Activated B cell treated with CpG ODN at 0.5 μM for 24 hours (primary cell): ENCODE data around the gene TFB2M. TPM values are rescaled to one million over a fixed set of nuclear protein-coding genes. Genes with fewer than 3 reads are reported as not detected.

Source experiments
- ATAC-seq: fragments of 200-7000 bp; cut with Tn5 transposase; one replicate; pipeline ENCODE4 v1.10.0; 2021; ENCODE audit warnings: low read depth, mild to moderate bottlenecking, moderate library complexity
- CTCF ChIA-PET: fragments of 350-600 bp; sonication (Branson Sonifier 250); formaldehyde crosslinking; loops from one replicate; lab custom pipeline; 2021; ENCODE audit warnings: antibody characterized with exemption; lab: Charles Lee
- POLR2A ChIA-PET: fragments of 350-600 bp; sonication (Branson Sonifier 250); formaldehyde crosslinking; loops from one replicate; lab custom pipeline; 2021; ENCODE audit warnings: antibody characterized with exemption; lab: Charles Lee
- DNase-seq: peaks from one replicate; pipeline ENCODE4 v3.0.0; 2022
- H3K27ac Mint-ChIP-seq: one replicate; pipeline ENCODE4 v1.8.0; 2020; ENCODE audit warnings: mixed read lengths
- H3K27me3 Mint-ChIP-seq: one replicate; pipeline ENCODE4 v1.8.0; 2021; ENCODE audit warnings: mixed read lengths
- H3K36me3 Mint-ChIP-seq: one replicate; pipeline ENCODE4 v1.8.0; 2021; ENCODE audit warnings: low read depth, mixed read lengths
- H3K4me1 Mint-ChIP-seq: one replicate; pipeline ENCODE4 v1.8.0; 2021; ENCODE audit warnings: mixed read lengths
- H3K4me3 Mint-ChIP-seq: one replicate; pipeline ENCODE4 v1.8.0; 2020; ENCODE audit warnings: mild to moderate bottlenecking, mixed read lengths
- H3K9me3 Mint-ChIP-seq: one replicate; pipeline ENCODE4 v1.8.0; 2020; ENCODE audit warnings: mixed read lengths
- intact Hi-C: fragments of 100-400 bp; cut with micrococcal nuclease; formaldehyde crosslinking; loops from one replicate; pipeline ENCODE4 v1.15.1; 2024
- total RNA-seq: library from RNA; stranded (reverse); gene quantifications from 2 replicates; pipeline ENCODE4 v1.2.3, GENCODE V29; 2022
- TF ChIP-seq, protein P1 (sequence below): fragments of 200-600 bp; IDR thresholded peaks from one replicate; pipeline ENCODE4 v1.8.0; 2022; ENCODE audit warnings: antibody characterized with exemption, mild to moderate bottlenecking

TFB2M gene
- total RNA-seq, 1 donor from 2014 or later, result 18.3 TPM

DNA sequence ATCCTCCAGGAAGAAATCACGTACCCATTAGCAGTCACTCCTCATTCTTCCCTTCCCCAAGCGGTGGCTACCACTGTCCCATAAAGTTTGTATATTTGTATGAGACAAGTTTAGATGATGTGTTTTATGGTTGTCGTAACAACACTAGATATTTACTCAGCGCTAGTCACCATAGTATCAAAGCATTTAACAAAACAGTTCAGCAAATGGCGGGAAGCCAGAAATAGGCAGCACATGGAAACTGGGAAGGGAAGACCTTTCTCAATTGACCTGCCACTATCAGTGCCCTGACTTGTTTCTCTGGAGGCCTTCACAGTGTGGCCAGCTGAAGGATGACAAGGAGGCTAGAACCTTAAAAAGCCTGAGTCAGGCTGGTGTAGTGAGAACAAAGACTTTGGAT, 31.3 kb upstream of the TFB2M start:
- no peaks in the 10 kb centered on the region for H3K9me3 Mint-ChIP-seq
- no peak for DNase-seq
- peaks cover 40% of the 10 kb centered on the region for H3K4me1 Mint-ChIP-seq
- ChIA-PET CTCF (no interaction called here), POLR2A (no interaction called here)
- ATAC-seq, result no peak
- no peak overlapping the region for H3K27ac Mint-ChIP-seq
- H3K4me3 Mint-ChIP-seq, result no peak overlapping the region
- intact Hi-C loops, result no loop called here
- peaks cover 59% of the 10 kb centered on the region for H3K36me3 Mint-ChIP-seq
- no peaks in the 10 kb centered on the region for H3K27me3 Mint-ChIP-seq
- TF ChIP-seq, protein P1, sequence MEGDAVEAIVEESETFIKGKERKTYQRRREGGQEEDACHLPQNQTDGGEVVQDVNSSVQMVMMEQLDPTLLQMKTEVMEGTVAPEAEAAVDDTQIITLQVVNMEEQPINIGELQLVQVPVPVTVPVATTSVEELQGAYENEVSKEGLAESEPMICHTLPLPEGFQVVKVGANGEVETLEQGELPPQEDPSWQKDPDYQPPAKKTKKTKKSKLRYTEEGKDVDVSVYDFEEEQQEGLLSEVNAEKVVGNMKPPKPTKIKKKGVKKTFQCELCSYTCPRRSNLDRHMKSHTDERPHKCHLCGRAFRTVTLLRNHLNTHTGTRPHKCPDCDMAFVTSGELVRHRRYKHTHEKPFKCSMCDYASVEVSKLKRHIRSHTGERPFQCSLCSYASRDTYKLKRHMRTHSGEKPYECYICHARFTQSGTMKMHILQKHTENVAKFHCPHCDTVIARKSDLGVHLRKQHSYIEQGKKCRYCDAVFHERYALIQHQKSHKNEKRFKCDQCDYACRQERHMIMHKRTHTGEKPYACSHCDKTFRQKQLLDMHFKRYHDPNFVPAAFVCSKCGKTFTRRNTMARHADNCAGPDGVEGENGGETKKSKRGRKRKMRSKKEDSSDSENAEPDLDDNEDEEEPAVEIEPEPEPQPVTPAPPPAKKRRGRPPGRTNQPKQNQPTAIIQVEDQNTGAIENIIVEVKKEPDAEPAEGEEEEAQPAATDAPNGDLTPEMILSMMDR, result no peak

DNA sequence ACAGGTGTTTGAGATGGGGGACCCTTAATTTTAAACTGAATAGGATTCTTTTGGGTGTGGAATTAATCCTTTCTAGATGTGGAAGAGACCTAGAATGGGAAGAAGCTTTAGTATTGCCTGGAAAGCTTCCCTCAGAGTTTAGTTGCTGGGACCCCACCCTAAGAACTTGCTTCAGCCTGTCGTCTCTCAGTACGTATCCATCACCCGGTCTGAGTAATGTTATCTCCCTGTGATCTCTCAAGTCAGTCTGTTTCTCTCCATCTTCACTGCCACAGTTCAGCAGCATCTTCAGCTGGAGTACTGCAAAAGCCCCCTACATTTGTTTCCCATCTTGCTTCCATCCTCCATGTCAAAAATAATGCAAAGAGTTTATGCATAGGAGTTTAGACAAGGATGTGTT, 29.1 kb upstream of the TFB2M start:
- intact Hi-C loops, result no loop called here
- peaks cover 2% of the 10 kb centered on the region for H3K9me3 Mint-ChIP-seq
- ATAC-seq (no peak), DNase-seq (no peak)
- POLR2A ChIA-PET, result no interaction called here
- H3K27ac Mint-ChIP-seq, result no peak overlapping the region
- H3K36me3 Mint-ChIP-seq, result peaks cover 66% of the 10 kb centered on the region
- peaks cover 43% of the 10 kb centered on the region for H3K4me1 Mint-ChIP-seq
- TF ChIP-seq, protein P1, result no peak
- CTCF ChIA-PET, result no interaction called here
- H3K27me3 Mint-ChIP-seq, result no peaks in the 10 kb centered on the region
- no peak overlapping the region for H3K4me3 Mint-ChIP-seq

DNA sequence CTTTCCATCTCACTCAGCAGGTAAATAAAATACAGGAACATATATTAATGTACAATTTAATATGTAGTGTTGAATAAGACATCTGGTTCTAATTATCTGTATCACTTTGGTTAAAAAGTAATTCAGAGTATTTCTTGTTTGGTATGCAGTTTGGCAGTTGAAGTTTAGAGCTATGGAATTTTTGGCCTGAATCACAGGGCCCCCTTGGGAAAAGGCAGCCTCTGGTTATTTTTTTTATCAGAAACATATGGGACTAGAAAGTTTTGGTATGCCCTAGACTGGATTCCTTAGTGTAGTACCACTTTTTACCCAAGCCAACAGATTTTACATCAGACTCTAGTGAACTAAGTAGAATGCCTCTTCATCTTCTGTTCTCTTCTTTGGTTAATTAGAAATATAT, 26.6 kb upstream of the TFB2M start:
- no peak overlapping the region for H3K27ac Mint-ChIP-seq
- TF ChIP-seq, protein P1, result no peak
- H3K36me3 Mint-ChIP-seq, result peaks cover 58% of the 10 kb centered on the region
- peaks cover 41% of the 10 kb centered on the region for H3K4me1 Mint-ChIP-seq
- no peak for DNase-seq
- H3K4me3 Mint-ChIP-seq, result no peak overlapping the region
- CTCF ChIA-PET, result no interaction called here
- POLR2A ChIA-PET, result no interaction called here
- no peaks in the 10 kb centered on the region for H3K27me3 Mint-ChIP-seq
- intact Hi-C loops, result no loop called here
- no peak for ATAC-seq
- H3K9me3 Mint-ChIP-seq, result peaks cover 4% of the 10 kb centered on the region

DNA sequence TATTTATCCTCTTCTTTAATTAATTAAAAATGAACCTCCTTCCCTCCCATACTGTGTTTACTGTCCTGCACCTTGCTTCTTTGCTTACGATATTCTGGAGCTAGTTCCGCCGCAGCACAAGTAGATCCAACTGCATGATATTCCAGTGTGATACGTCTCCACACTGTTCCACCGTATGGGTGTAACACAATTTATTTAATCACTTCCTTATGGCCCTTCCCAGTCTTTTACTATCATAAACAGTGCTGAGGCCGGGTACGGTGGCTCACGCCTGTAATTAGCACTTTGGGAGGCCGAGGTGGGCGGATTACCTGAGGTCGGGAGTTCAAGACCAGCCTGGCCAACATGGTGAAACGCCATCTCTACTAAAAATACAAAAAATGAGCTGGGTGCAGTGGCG, 25.9 kb upstream of the TFB2M start:
- intact Hi-C loops, result no loop called here
- ATAC-seq, result no peak
- peaks cover 48% of the 10 kb centered on the region for H3K4me1 Mint-ChIP-seq
- CTCF ChIA-PET, result no interaction called here
- H3K36me3 Mint-ChIP-seq, result peaks cover 51% of the 10 kb centered on the region
- H3K4me3 Mint-ChIP-seq, result no peak overlapping the region
- peaks cover 4% of the 10 kb centered on the region for H3K9me3 Mint-ChIP-seq
- DNase-seq, result no peak
- POLR2A ChIA-PET, result interaction anchor here (1.0 to 1.1 kb wide), 2 partner anchors 21 to 26 kb away, joined by 3 to 4 read pairs; partner anchors contain the start of genes CNST and TFB2M
- TF ChIP-seq, protein P1, result no peak
- H3K27ac Mint-ChIP-seq, result no peak overlapping the region
- no peaks in the 10 kb centered on the region for H3K27me3 Mint-ChIP-seq

DNA sequence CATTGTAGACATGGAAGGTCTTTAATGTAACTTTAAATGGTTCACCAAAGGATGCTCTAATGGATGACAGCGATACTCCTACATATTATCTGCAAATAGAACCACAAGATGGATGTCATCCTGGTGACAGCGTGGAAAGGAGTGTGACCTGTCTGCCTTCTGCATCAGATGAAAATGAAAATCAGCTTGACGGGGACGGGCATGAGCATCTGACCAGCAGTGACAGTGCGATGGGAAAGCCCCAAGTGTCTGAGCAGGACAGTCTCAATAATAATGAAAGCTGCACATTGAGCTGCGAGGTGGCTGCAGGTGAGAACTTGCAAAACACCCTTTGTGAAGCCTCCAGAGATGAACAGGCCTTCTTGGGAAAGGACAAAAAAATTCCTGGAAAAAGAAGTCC, 25.4 kb upstream of the TFB2M start:
- intact Hi-C loops, result no loop called here
- H3K27ac Mint-ChIP-seq, result peak overlapping the region; percentile 2
- peak overlapping the region; percentile 6 for H3K4me3 Mint-ChIP-seq
- peak; percentile 62 for ATAC-seq
- peaks cover 4% of the 10 kb centered on the region for H3K9me3 Mint-ChIP-seq
- peaks cover 45% of the 10 kb centered on the region for H3K4me1 Mint-ChIP-seq
- H3K27me3 Mint-ChIP-seq, result no peaks in the 10 kb centered on the region
- TF ChIP-seq, protein P1, result no peak
- peaks cover 47% of the 10 kb centered on the region for H3K36me3 Mint-ChIP-seq
- no peak for DNase-seq
- ChIA-PET POLR2A (interaction anchor here (1.0 to 1.1 kb wide), 2 partner anchors 21 to 25 kb away, joined by 3 to 4 read pairs; partner anchors contain the start of genes CNST and TFB2M), CTCF (no interaction called here)
